ENCODE data around the gene CCL25. TPM values are rescaled to one million over a fixed set of nuclear protein-coding genes. Genes with fewer than 3 reads are reported as not detected.

CCL25 gene
- total and polyA plus RNA-seq, 2 experiments from 2014 or later: 0.52 to 0.73 TPM

DNA sequence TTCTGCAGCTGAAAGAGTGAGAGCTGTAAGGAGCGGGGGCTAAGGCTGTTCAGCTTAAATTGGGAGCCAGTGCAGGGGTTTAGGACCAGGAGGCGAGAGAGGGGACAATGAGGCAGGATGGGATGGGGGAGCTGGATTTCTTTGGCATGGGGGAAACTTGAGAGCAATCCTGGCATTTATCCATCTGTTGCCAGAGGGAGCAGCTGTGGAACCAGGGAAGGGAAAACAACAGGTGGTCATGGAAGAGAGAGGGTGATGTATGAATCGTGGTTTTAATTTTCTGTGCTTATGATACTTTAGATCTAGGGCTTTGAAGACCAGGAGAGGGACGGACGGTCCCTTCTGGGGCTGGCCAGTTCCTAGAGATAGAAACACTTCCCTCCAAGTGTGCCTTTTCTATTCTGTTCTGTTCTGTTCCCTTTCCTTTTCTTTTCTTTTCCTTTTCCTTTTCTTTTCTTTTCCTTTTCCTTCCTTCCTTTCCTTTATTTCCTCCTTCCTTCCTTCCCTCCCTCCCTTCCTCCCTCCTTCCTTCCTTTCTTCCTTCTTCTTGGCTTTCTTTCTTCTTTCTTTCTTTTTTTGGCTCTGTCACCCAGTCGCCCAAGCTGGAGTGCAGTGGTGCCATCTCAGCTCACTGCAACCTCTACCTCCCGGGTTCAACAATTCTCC, 16.0 kb upstream of the CCL25 start:
- TF ChIP-seq EZH2phosphoT487 (IDR thresholded peaks at IDR 0.05; ENCODE audit: unreplicated experiment) (no peak), POLR2AphosphoS5 (IDR thresholded peaks at IDR 0.05; ENCODE audit: low read depth) (no peak), STAT1 (IDR thresholded peaks at IDR 0.05; ENCODE audit: unreplicated experiment) (no peak), CREB1 (CRISPR knock-in tag; IDR thresholded peaks at IDR 0.05; ENCODE audit: low read depth) (no peak), ZNF331 (CRISPR knock-in tag; IDR thresholded peaks at IDR 0.05; ENCODE audit: low read depth) (no peak), ZNF114 (CRISPR knock-in tag; IDR thresholded peaks at IDR 0.05) (no peak), JUNB (IDR thresholded peaks at IDR 0.05; ENCODE audit: unreplicated experiment) (no peak), EZH2 (IDR thresholded peaks at IDR 0.05; ENCODE audit: low read depth, unreplicated experiment) (no peak), NANOG (IDR thresholded peaks at IDR 0.05; ENCODE audit: borderline replicate concordance) (no peak)
- TF ChIP-seq, protein P1, sequence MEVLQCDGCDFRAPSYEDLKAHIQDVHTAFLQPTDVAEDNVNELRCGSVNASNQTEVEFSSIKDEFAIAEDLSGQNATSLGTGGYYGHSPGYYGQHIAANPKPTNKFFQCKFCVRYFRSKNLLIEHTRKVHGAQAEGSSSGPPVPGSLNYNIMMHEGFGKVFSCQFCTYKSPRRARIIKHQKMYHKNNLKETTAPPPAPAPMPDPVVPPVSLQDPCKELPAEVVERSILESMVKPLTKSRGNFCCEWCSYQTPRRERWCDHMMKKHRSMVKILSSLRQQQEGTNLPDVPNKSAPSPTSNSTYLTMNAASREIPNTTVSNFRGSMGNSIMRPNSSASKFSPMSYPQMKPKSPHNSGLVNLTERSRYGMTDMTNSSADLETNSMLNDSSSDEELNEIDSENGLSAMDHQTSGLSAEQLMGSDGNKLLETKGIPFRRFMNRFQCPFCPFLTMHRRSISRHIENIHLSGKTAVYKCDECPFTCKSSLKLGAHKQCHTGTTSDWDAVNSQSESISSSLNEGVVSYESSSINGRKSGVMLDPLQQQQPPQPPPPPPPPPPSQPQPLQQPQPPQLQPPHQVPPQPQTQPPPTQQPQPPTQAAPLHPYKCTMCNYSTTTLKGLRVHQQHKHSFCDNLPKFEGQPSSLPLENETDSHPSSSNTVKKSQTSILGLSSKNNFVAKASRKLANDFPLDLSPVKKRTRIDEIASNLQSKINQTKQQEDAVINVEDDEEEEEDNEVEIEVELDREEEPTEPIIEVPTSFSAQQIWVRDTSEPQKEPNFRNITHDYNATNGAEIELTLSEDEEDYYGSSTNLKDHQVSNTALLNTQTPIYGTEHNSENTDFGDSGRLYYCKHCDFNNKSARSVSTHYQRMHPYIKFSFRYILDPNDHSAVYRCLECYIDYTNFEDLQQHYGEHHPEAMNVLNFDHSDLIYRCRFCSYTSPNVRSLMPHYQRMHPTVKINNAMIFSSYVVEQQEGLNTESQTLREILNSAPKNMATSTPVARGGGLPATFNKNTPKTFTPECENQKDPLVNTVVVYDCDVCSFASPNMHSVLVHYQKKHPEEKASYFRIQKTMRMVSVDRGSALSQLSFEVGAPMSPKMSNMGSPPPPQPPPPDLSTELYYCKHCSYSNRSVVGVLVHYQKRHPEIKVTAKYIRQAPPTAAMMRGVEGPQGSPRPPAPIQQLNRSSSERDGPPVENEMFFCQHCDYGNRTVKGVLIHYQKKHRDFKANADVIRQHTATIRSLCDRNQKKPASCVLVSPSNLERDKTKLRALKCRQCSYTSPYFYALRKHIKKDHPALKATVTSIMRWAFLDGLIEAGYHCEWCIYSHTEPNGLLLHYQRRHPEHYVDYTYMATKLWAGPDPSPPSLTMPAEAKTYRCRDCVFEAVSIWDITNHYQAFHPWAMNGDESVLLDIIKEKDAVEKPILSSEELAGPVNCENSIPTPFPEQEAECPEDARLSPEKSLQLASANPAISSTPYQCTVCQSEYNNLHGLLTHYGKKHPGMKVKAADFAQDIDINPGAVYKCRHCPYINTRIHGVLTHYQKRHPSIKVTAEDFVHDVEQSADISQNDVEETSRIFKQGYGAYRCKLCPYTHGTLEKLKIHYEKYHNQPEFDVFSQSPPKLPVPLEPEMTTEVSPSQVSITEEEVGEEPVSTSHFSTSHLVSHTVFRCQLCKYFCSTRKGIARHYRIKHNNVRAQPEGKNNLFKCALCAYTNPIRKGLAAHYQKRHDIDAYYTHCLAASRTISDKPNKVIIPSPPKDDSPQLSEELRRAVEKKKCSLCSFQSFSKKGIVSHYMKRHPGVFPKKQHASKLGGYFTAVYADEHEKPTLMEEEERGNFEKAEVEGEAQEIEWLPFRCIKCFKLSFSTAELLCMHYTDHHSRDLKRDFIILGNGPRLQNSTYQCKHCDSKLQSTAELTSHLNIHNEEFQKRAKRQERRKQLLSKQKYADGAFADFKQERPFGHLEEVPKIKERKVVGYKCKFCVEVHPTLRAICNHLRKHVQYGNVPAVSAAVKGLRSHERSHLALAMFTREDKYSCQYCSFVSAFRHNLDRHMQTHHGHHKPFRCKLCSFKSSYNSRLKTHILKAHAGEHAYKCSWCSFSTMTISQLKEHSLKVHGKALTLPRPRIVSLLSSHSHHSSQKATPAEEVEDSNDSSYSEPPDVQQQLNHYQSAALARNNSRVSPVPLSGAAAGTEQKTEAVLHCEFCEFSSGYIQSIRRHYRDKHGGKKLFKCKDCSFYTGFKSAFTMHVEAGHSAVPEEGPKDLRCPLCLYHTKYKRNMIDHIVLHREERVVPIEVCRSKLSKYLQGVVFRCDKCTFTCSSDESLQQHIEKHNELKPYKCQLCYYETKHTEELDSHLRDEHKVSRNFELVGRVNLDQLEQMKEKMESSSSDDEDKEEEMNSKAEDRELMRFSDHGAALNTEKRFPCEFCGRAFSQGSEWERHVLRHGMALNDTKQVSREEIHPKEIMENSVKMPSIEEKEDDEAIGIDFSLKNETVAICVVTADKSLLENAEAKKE (CRISPR knock-in tag; IDR thresholded peaks at IDR 0.05): no peak
- TF ChIP-seq, protein P2, sequence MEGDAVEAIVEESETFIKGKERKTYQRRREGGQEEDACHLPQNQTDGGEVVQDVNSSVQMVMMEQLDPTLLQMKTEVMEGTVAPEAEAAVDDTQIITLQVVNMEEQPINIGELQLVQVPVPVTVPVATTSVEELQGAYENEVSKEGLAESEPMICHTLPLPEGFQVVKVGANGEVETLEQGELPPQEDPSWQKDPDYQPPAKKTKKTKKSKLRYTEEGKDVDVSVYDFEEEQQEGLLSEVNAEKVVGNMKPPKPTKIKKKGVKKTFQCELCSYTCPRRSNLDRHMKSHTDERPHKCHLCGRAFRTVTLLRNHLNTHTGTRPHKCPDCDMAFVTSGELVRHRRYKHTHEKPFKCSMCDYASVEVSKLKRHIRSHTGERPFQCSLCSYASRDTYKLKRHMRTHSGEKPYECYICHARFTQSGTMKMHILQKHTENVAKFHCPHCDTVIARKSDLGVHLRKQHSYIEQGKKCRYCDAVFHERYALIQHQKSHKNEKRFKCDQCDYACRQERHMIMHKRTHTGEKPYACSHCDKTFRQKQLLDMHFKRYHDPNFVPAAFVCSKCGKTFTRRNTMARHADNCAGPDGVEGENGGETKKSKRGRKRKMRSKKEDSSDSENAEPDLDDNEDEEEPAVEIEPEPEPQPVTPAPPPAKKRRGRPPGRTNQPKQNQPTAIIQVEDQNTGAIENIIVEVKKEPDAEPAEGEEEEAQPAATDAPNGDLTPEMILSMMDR (conservative IDR thresholded peaks at IDR 0.05; ENCODE audit: low read depth in 2 of 2): no peak
- TF ChIP-seq, protein P3, sequence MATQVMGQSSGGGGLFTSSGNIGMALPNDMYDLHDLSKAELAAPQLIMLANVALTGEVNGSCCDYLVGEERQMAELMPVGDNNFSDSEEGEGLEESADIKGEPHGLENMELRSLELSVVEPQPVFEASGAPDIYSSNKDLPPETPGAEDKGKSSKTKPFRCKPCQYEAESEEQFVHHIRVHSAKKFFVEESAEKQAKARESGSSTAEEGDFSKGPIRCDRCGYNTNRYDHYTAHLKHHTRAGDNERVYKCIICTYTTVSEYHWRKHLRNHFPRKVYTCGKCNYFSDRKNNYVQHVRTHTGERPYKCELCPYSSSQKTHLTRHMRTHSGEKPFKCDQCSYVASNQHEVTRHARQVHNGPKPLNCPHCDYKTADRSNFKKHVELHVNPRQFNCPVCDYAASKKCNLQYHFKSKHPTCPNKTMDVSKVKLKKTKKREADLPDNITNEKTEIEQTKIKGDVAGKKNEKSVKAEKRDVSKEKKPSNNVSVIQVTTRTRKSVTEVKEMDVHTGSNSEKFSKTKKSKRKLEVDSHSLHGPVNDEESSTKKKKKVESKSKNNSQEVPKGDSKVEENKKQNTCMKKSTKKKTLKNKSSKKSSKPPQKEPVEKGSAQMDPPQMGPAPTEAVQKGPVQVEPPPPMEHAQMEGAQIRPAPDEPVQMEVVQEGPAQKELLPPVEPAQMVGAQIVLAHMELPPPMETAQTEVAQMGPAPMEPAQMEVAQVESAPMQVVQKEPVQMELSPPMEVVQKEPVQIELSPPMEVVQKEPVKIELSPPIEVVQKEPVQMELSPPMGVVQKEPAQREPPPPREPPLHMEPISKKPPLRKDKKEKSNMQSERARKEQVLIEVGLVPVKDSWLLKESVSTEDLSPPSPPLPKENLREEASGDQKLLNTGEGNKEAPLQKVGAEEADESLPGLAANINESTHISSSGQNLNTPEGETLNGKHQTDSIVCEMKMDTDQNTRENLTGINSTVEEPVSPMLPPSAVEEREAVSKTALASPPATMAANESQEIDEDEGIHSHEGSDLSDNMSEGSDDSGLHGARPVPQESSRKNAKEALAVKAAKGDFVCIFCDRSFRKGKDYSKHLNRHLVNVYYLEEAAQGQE (IDR thresholded peaks at IDR 0.05; ENCODE audit: unreplicated experiment): no peak
- TF ChIP-seq, protein P4, sequence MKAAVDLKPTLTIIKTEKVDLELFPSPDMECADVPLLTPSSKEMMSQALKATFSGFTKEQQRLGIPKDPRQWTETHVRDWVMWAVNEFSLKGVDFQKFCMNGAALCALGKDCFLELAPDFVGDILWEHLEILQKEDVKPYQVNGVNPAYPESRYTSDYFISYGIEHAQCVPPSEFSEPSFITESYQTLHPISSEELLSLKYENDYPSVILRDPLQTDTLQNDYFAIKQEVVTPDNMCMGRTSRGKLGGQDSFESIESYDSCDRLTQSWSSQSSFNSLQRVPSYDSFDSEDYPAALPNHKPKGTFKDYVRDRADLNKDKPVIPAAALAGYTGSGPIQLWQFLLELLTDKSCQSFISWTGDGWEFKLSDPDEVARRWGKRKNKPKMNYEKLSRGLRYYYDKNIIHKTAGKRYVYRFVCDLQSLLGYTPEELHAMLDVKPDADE (IDR thresholded peaks at IDR 0.05): no peak
- 0 out of 2 replicates have a peak, but pooled peaks cover 2% of the 10 kb centered on the region for H3F3A ChIP-seq (replicated peaks; ENCODE audit: low read depth)
- no peak overlapping the region for H3K4me2 ChIP-seq
- Mint-ChIP-seq H3K4me1 (peaks cover 15% of the 10 kb centered on the region), H3K27ac (no peak overlapping the region), H3K9me3 (no peaks in the 10 kb centered on the region), H3K4me3 (no peak overlapping the region), H3K27me3 (ENCODE audit: insufficient read depth, low read depth, poor library complexity) (peaks cover 9% of the 10 kb centered on the region), H3K36me3 (ENCODE audit: low read depth) (no peaks in the 10 kb centered on the region)
- H2AFZ ChIP-seq: 0 out of 2 replicates have a peak overlapping the region, but pooled peaks have one; percentile 23
- H3K4me1 ChIP-seq (ENCODE audit: insufficient read depth): peaks cover 3% of the 10 kb centered on the region
- H3K9me2 ChIP-seq (ENCODE audit: insufficient read depth): no peaks in the 10 kb centered on the region; the same call in 1 of the 2 replicates
- no peak overlapping the region for H3K27ac ChIP-seq (ENCODE audit: low read depth)
- ATAC-seq: no peak
- no peaks in the 10 kb centered on the region for H4K20me1 ChIP-seq (replicated peaks; ENCODE audit: insufficient read depth)
- no peak for DNase-seq (ENCODE audit: low spot score)
- H3K79me2 ChIP-seq (replicated peaks; ENCODE audit: insufficient read depth): no peaks in the 10 kb centered on the region
- no peaks in the 10 kb centered on the region for H3K27me3 ChIP-seq (ENCODE audit: insufficient read depth)
- no peaks in the 10 kb centered on the region for H3K36me3 ChIP-seq (ENCODE audit: insufficient read depth)
- no peak overlapping the region for H3K4me3 ChIP-seq
